ENCODE data around the gene CRYL1. TPM values are rescaled to one million over a fixed set of nuclear protein-coding genes. Genes with fewer than 3 reads are reported as not detected.

Gene CRYL1
- total and polyA plus RNA-seq, 2 of the 4 experiments (the other 2 are of a cell fraction) = 11.7 to 16.4 TPM

DNA sequence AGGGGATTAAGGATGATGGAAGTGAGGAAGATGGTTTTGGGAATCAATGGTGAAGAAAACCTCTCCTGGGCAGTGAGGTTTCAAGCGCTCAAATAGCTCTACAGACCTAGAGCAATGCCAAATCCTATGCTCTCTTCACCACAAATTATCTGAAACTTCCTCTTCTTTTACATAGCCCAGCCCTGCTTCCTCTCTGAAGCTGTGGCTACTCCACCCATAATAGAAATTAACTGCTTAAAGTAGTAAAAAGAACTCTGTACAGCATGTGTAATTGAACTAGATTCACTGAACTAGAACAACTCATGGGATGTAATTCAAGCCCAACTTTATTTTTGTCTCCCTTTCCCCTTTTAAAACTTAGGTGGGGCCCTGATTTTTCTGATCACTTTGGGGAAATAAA, 20.9 kb upstream of the CRYL1 start:
- Histone ChIP-seq H3K4ac (ENCODE audit: low read depth, low read length) (no peak overlapping the region), H4K8ac (ENCODE audit: low read depth in 2 of 2, low read length in 2 of 2) (no peak overlapping the region), H2AK9ac (replicated peaks; ENCODE audit: low read depth, low read length, poor library complexity) (no peak overlapping the region), H2BK20ac (ENCODE audit: low read depth, low read length) (no peak overlapping the region), H3K79me1 (ENCODE audit: low read depth in 1 of 2, low read length in 2 of 2) (no peaks in the 10 kb centered on the region), H4K91ac (ENCODE audit: insufficient read depth, low read depth, low read length) (no peak overlapping the region), H3K56ac (ENCODE audit: extremely low read depth, insufficient read depth, low read length) (no peak overlapping the region), H3K18ac (ENCODE audit: low read depth, low read length) (no peak overlapping the region), H3K9ac (ENCODE audit: low read depth, low read length) (no peak overlapping the region), H3K4me1 (ENCODE audit: control insufficient read depth, insufficient read depth, low read length) (no peaks in the 10 kb centered on the region), H2AFZ (replicated peaks; ENCODE audit: low read length, poor library complexity) (no peak overlapping the region), H4K20me1 (ENCODE audit: insufficient read depth, low read length) (no peaks in the 10 kb centered on the region), H3K27me3 (ENCODE audit: control insufficient read depth, insufficient read depth, low read length) (peaks cover 2% of the 10 kb centered on the region; the same call in 1 of the 2 replicates), H2BK120ac (ENCODE audit: low read depth, low read length) (no peak overlapping the region), H2AK5ac (ENCODE audit: low read depth, low read length) (no peak overlapping the region), H2BK15ac (ENCODE audit: low read depth, low read length) (no peak overlapping the region), H2BK5ac (ENCODE audit: low read depth, low read length, poor library complexity, severe bottlenecking) (no peak overlapping the region), H3K4me3 (ENCODE audit: insufficient read depth, low read depth, low read length) (no peak overlapping the region), H3K9me1 (ENCODE audit: insufficient read depth, low read length) (no peaks in the 10 kb centered on the region), H3K9me3 (ENCODE audit: control insufficient read depth, insufficient read depth, low read length) (no peaks in the 10 kb centered on the region), H3K27ac (ENCODE audit: insufficient read depth, low read length) (no peak overlapping the region), H3K4me2 (ENCODE audit: low read depth, low read length) (no peak overlapping the region), H4K5ac (ENCODE audit: low read depth, low read length) (no peak overlapping the region), H3K14ac (replicated peaks; ENCODE audit: low read depth, low read length) (no peak overlapping the region), H3K23ac (ENCODE audit: low read depth, low read length) (no peak overlapping the region), H3K36me3 (ENCODE audit: control insufficient read depth, insufficient read depth, low read length) (no peaks in the 10 kb centered on the region)
- DNase-seq (no peak), ATAC-seq (ENCODE audit: low read depth) (no peak)
- BruUV-seq (replicated peaks) = no TSS peak
- ChIA-PET CTCF (no interaction called here), POLR2A (ENCODE audit: unreplicated experiment) (no interaction called here)
- no CpG with 5 or more reads among the region's 1 CpG for WGBS, 2 experiments (ENCODE audit: extremely low coverage in 2 of 2, insufficient read length in 1 of 2)
- in situ Hi-C loops (cut with MboI; ENCODE audit: low sequenced_read_pairs) = no loop called here
- dilution Hi-C loops (cut with HindIII; ENCODE audit: low sequenced_read_pairs, unreplicated experiment) = no loop called here
- intact Hi-C loops (cut with micrococcal nuclease) = no loop called here
- TF ChIP-seq, protein P1, sequence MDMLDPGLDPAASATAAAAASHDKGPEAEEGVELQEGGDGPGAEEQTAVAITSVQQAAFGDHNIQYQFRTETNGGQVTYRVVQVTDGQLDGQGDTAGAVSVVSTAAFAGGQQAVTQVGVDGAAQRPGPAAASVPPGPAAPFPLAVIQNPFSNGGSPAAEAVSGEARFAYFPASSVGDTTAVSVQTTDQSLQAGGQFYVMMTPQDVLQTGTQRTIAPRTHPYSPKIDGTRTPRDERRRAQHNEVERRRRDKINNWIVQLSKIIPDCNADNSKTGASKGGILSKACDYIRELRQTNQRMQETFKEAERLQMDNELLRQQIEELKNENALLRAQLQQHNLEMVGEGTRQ (IDR thresholded peaks at IDR 0.05; ENCODE audit: low read depth, low read length) = no peak
